ENCODE measurements around the gene SMLR1. TPM values are rescaled to one million over a fixed set of nuclear protein-coding genes. Genes with fewer than 3 reads are reported as not detected.
"Not testable (repeated sequence)": the region's sequence is repeated elsewhere in the genome, so short reads cannot be mapped to it uniquely, and the experiment has no call there.

Gene SMLR1
- total and polyA plus RNA-seq, 7 donors = not detected

DNA sequence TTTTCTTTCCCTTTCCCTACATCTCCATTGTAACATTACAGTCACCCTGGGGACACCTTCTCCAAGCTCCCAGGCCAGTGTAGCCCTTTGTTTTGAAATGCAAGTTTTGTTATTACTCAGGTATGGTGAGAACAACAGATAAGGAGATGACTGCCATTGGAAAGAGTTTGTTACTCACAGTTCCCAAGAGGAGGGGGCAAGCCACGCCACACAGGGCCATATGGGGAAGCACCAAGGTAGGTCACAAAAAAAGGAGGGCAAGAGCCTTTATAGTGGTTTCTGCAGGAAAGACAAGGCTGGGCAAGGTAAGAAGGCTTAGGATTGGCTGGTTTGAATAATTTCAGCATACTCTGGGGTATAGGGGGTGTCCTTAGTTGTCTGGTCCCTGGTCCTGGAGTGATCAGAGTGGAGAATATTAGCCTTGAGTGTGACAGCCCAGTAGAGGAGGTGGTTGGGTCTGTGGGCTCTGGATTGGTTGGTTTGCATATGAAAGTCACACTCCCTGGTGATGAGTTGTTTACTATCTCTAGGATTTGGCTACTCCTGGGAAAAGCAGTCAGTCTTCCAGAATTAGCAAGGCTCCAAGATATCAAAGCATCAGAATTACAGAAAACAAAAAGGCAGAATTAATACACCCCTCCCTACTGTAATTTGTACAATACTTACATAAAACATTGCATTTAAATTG, 33.1 kb upstream of the SMLR1 start:
- Histone ChIP-seq H3K4me1 (peaks cover 0 to 22% (median 8%) of the 10 kb centered on the region in 4 donors), H3K36me3 (no peaks in the 10 kb centered on the region), H3K27me3 (no peaks in the 10 kb centered on the region), H3K4me3 (no peak overlapping the region), H3K9me3 (peaks cover 0 to 1% (median 0%) of the 10 kb centered on the region in 4 donors), H3K27ac (no peak overlapping the region)
- 76% methylated on average over 1 of the region's 1 CpG for WGBS, 2 donors
- intact Hi-C loops (cut with DNase I) = no loop called here
- TF ChIP-seq POLR2A (IDR thresholded peaks at IDR 0.05) (no peak), POLR2AphosphoS5 (IDR thresholded peaks at IDR 0.05) (no peak), EP300 (IDR thresholded peaks at IDR 0.05) (no peak)
- TF ChIP-seq, protein P1, sequence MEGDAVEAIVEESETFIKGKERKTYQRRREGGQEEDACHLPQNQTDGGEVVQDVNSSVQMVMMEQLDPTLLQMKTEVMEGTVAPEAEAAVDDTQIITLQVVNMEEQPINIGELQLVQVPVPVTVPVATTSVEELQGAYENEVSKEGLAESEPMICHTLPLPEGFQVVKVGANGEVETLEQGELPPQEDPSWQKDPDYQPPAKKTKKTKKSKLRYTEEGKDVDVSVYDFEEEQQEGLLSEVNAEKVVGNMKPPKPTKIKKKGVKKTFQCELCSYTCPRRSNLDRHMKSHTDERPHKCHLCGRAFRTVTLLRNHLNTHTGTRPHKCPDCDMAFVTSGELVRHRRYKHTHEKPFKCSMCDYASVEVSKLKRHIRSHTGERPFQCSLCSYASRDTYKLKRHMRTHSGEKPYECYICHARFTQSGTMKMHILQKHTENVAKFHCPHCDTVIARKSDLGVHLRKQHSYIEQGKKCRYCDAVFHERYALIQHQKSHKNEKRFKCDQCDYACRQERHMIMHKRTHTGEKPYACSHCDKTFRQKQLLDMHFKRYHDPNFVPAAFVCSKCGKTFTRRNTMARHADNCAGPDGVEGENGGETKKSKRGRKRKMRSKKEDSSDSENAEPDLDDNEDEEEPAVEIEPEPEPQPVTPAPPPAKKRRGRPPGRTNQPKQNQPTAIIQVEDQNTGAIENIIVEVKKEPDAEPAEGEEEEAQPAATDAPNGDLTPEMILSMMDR (IDR thresholded peaks at IDR 0.05) = no peak
- no peak for DNase-seq

DNA sequence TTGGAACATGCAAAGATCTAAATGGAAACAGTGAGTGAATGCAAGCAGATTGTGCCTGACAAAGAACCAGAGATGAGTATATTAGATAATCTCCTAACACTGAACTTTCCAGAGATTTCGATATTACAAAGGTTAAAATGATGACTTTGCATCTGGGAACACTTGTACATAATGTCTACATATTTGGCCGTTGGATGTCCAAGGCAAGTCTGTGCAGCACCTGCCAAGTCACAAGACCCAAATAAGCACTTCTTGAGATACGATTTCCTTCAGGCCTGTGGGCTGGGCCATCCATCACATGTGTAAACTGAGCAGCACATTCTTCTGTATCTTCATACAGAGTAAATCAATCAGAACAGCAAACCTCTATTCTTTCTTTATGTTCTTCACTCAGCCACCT, 32.5 kb upstream of the SMLR1 start:
- intact Hi-C loops (cut with DNase I) = no loop called here
- Histone ChIP-seq H3K4me3 (no peak overlapping the region), H3K9me3 (peaks cover 0 to 1% (median 0%) of the 10 kb centered on the region in 4 donors), H3K36me3 (no peaks in the 10 kb centered on the region), H3K4me1 (peaks cover 0 to 22% (median 8%) of the 10 kb centered on the region in 4 donors), H3K27ac (no peak overlapping the region), H3K27me3 (no peaks in the 10 kb centered on the region)
- 44 to 68% methylated on average over 3 of the region's 3 CpGs for WGBS, 2 donors
- no peak for DNase-seq
- TF ChIP-seq, protein P1 (IDR thresholded peaks at IDR 0.05) = no peak
- TF ChIP-seq POLR2AphosphoS5 (IDR thresholded peaks at IDR 0.05) (no peak), EP300 (IDR thresholded peaks at IDR 0.05) (no peak), POLR2A (IDR thresholded peaks at IDR 0.05) (no peak)

DNA sequence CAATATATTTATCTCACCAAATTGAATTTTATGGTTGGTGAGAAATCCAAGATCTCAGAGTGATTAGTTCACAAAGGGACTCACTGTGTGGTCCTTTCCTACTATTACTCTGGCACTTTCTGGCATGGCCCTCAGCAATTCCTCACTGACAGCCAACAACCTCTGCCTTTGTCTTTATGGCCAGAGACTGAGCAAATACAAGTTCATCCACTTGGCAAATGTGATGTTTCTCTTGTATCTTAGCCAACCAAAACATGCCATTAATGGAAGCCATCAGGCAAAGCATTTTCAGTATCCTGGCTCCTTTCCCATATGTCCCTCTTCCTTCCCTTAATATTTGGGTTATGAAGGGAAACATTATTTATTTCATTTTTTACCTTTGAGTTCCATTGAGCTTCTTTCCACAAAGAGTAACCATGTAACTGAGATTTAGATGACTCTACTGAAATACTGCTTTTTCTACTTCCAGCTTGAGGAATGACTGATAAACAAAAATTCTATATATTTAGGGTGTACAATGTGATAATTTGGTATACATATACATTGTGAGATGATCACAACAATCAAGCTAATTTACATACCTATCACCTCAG, 30.8 kb upstream of the SMLR1 start:
- intact Hi-C loops (cut with DNase I) = no loop called here
- Histone ChIP-seq H3K36me3 (no peaks in the 10 kb centered on the region), H3K4me1 (peaks cover 0 to 22% (median 8%) of the 10 kb centered on the region in 4 donors), H3K9me3 (peaks cover 0 to 1% (median 0%) of the 10 kb centered on the region in 4 donors), H3K27me3 (no peaks in the 10 kb centered on the region), H3K27ac (no peak overlapping the region), H3K4me3 (no peak overlapping the region)
- DNase-seq = no peak
- peak in 2 of 4 donors; percentile 29 to 31 for TF ChIP-seq POLR2AphosphoS5 (IDR thresholded peaks at IDR 0.05)
- TF ChIP-seq, protein P1 (IDR thresholded peaks at IDR 0.05) = no peak

DNA sequence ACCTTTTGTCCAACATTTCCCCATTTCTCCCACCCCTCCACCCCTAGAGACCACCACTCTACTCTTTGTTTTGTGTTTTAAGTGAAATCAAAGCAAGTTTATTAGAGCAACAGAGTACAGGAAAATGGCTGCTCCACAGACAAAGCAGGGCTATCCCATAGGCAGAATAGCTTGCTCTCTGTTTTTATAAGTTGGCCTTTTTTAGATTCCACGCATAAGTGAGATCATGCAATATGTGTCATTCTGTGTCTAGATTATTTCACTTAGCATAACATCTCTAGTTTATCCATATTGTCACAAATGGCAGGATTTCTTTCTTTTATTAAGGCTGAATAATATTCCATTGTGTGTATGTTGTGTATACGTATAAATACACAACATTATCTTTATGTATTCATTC, 30.1 kb upstream of the SMLR1 start:
- 88 to 93% methylated on average over 2 of the region's 2 CpGs for WGBS, 2 donors
- H3K4me1 ChIP-seq = peaks cover 0 to 22% (median 8%) of the 10 kb centered on the region in 4 donors
- intact Hi-C loops (cut with DNase I) = no loop called here
- TF ChIP-seq POLR2A (IDR thresholded peaks at IDR 0.05) (no peak), POLR2AphosphoS5 (IDR thresholded peaks at IDR 0.05) (no peak), EP300 (IDR thresholded peaks at IDR 0.05) (no peak)
- TF ChIP-seq, protein P1 (IDR thresholded peaks at IDR 0.05) = no peak
- H3K4me3 ChIP-seq = no peak overlapping the region
- H3K9me3 ChIP-seq = peaks cover 0 to 1% (median 0%) of the 10 kb centered on the region in 4 donors
- H3K27ac ChIP-seq = no peak overlapping the region
- no peaks in the 10 kb centered on the region for H3K36me3 ChIP-seq
- no peaks in the 10 kb centered on the region for H3K27me3 ChIP-seq
- no peak for DNase-seq

DNA sequence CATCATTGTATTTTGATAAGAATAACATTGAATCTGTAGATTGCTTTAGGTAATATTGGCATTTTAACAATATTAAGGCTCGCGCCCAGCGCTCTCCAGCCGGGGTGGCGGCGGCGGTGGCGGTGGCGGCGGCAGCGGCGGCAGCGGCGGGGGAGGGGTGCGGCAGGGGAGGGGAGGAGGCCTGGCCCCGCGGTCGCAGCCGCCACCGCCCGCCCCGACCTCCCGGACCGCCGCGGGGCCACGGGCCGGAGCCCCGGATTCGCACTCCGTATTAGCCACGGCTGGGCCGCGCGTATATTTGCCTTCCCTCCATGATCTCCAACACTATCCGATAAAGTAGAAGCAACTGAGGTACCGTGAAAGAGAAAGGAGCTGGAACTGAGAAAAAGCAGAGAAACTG, 25.8 kb upstream of the SMLR1 start:
- intact Hi-C loops (cut with DNase I); H3K4me1 ChIP-seq; H3K9me3 ChIP-seq; H3K4me3 ChIP-seq; DNase-seq; H3K36me3 ChIP-seq; H3K27me3 ChIP-seq; H3K27ac ChIP-seq: not testable (repeated sequence)
- 98% methylated on average over 36 of the region's 37 CpGs for WGBS, 2 donors

Measured in sigmoid colon (tissue), 7 donors.